Measurements from ENCODE around the gene GSG1L.

- TF ChIP-seq CTCF (conservative IDR thresholded peaks at IDR 0.05) (no peak), ZFX (IDR thresholded peaks at IDR 0.05) (no peak)
These were observed 183.2 kb downstream of the GSG1L start for GRCh38 chr16:27880287-27880686.

Data from C4-2B (cell line).